ENCODE results near the gene ASIC3. TPM values are rescaled to one million over a fixed set of nuclear protein-coding genes. Genes with fewer than 3 reads are reported as not detected.

The ASIC3 gene
- total and polyA plus RNA-seq, 2 of the 4 experiments (the other 2 are of a cell fraction) = 0.74 TPM; not detected in 1

DNA sequence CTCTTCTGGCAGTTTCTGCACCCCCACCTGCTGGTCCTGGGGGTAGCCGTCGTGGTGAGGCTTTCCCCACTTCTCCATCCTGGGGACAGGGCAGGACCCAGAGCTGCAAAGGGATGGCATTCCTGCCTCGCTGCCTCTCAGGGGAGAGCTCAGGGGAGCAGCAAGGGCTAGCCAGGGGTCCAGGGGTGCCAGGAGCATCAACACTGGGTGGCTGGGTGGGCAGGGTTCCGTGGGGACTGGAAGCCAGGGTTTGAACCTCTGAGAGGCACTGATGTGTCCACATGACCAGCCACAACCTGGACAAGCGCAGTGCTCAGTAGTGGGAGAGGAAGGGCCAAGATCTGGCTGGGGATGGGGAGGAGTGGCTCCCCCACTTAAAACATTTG, 14.5 kb upstream of the ASIC3 start:
- no TSS peak for BruUV-seq (replicated peaks)
- Histone ChIP-seq H3K36me3 (ENCODE audit: control insufficient read depth, insufficient read depth, low read length) (peaks cover 30% of the 10 kb centered on the region), H2BK5ac (ENCODE audit: low read depth, low read length, poor library complexity, severe bottlenecking) (no peak overlapping the region), H4K91ac (ENCODE audit: insufficient read depth, low read depth, low read length) (no peak overlapping the region), H4K8ac (ENCODE audit: low read depth in 2 of 2, low read length in 2 of 2) (no peak overlapping the region), H3K4me1 (ENCODE audit: control insufficient read depth, insufficient read depth, low read length) (peaks cover 8% of the 10 kb centered on the region), H3K79me1 (ENCODE audit: low read depth in 1 of 2, low read length in 2 of 2) (peaks cover 10 to 28% of the 10 kb centered on the region in 2 experiments; a peak in 3 of 4 replicates), H2AK5ac (ENCODE audit: low read depth, low read length) (no peak overlapping the region), H3K27ac (ENCODE audit: insufficient read depth, low read length) (no peak overlapping the region), H3K56ac (ENCODE audit: extremely low read depth, insufficient read depth, low read length) (no peak overlapping the region), H2BK20ac (ENCODE audit: low read depth, low read length) (no peak overlapping the region), H3K4me2 (ENCODE audit: low read depth, low read length) (no peak overlapping the region), H3K18ac (ENCODE audit: low read depth, low read length) (no peak overlapping the region), H2AK9ac (replicated peaks; ENCODE audit: low read depth, low read length, poor library complexity) (peak overlapping the region; percentile 42), H3K27me3 (ENCODE audit: control insufficient read depth, insufficient read depth, low read length) (no peaks in the 10 kb centered on the region), H2BK15ac (ENCODE audit: low read depth, low read length) (no peak overlapping the region), H4K5ac (ENCODE audit: low read depth, low read length) (no peak overlapping the region), H2BK120ac (ENCODE audit: low read depth, low read length) (no peak overlapping the region), H3K9ac (ENCODE audit: low read depth, low read length) (no peak overlapping the region), H3K4ac (ENCODE audit: low read depth, low read length) (no peak overlapping the region), H3K14ac (replicated peaks; ENCODE audit: low read depth, low read length) (no peak overlapping the region), H2AFZ (replicated peaks; ENCODE audit: low read length, poor library complexity) (no peak overlapping the region), H3K4me3 (ENCODE audit: insufficient read depth, low read depth, low read length) (no peak overlapping the region), H4K20me1 (ENCODE audit: insufficient read depth, low read length) (peaks cover under 1% of the 10 kb centered on the region; the same call in 1 of the 2 replicates), H3K9me1 (ENCODE audit: insufficient read depth, low read length) (peaks cover 7% of the 10 kb centered on the region), H3K23ac (ENCODE audit: low read depth, low read length) (no peak overlapping the region), H3K9me3 (ENCODE audit: control insufficient read depth, insufficient read depth, low read length) (no peaks in the 10 kb centered on the region)
- no peak for TF ChIP-seq CEBPB (IDR thresholded peaks at IDR 0.05; ENCODE audit: low read depth, low read length)
- in situ Hi-C loops (cut with MboI; ENCODE audit: low sequenced_read_pairs) (no loop called here), dilution Hi-C loops (cut with HindIII; ENCODE audit: low sequenced_read_pairs, unreplicated experiment) (no loop called here), intact Hi-C loops (cut with micrococcal nuclease) (no loop called here)
- POLR2A ChIA-PET (ENCODE audit: unreplicated experiment) = no interaction called here
- no CpG with 5 or more reads among the region's 5 CpGs for WGBS, 2 experiments (ENCODE audit: extremely low coverage in 2 of 2, insufficient read length in 1 of 2)
- no peak for ATAC-seq (ENCODE audit: low read depth)
- CTCF ChIA-PET = interaction anchor here (0.5 kb wide), 1 partner anchor 22 kb away, joined by 3 read pairs; no protein-coding TSS in a partner anchor
- no peak for DNase-seq

All from IMR-90 (cell line).